Cerebellar nuclear complex (tissue), 1 donor: ENCODE data around the gene TCERG1L.
"Not testable (repeated sequence)": the region's sequence is repeated elsewhere in the genome, so short reads cannot be mapped to it uniquely, and the experiment has no call there.

ENCODE experiments used
- DNase-seq, 2 experiments: peaks; one replicate each; lab custom pipeline; 2025; lab: John Stamatoyannopoulos, UW

Gene TCERG1L

DNA sequence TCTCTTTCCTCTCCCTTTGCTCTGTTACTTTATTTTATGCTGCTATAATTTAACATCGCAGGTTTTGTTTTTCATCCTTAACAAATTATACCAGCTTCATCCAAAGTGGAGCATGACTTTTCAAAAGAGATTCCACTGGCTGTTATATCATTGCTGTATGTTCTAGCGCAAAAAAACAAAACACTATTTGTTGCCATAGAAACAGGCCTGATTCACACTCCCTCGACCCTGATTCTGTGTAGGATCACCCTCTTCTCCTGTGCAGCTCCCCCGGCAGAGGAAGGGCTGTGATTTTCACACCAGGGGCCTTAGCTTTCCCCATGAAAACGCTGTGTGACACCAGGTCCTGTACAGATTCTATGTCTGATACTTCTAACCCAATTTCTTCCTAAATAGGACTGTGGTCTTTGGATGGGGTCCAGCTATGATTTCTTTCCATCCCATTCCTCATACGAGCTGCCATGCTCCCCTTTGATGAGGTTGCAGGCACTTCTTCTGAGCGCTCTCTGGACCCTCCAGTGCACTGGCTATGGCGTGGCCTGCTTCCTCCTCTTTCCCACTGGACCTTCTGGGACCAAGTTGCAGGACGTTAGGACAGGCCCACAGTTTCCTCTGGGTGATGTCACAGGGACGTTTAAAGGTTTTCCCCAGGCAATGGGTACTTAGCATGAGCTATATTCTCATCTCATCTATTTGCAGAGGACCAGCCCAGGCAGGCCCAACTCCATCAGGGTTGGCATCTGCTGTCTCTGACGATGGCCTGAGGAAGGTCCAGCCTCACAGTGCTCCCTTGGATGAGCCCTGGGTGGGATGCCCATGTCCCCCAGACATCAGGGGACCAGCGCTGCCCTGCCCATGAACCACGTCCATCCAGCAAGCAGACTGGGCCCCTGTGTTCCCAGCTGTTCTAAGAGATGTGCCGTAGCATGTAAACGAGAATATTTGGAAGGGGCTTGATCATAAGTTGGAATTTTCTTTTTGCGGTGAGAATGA, 210.8 kb downstream of the TCERG1L start:
- DNase-seq: not testable (repeated sequence)

DNA sequence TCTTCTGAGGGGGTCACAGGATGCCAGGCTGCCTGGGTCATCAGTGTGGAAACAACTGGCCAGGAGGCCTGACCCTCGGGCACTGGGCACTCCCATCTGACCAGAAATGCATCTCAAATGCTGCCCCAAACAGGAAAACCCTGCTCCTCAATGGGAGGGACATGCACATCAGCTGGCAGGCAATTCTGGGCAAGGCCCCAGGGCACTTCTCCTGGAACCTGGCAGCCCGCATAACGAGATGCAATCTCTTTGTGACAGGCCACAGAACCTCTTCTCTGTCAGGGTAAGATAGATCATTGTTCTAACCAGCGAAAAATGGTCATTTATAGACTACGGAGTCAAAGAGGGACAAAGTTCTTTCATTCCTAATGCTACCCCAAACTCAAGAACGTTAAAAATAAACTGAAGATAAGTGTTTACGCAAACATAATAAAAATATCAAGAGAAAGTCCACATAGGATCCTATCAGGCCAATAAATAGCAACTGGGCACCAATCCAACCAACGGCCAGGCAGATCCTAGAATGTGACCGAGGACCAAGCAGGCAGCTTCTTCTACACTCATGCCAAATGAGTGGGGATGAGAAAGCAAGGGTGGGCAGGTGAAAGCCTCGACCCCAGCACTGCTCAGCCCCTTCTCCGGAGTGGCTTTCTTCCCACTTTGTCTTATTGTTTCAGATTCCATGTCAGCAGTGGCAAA, 212.3 kb downstream of the TCERG1L start:
- no peak for DNase-seq

DNA sequence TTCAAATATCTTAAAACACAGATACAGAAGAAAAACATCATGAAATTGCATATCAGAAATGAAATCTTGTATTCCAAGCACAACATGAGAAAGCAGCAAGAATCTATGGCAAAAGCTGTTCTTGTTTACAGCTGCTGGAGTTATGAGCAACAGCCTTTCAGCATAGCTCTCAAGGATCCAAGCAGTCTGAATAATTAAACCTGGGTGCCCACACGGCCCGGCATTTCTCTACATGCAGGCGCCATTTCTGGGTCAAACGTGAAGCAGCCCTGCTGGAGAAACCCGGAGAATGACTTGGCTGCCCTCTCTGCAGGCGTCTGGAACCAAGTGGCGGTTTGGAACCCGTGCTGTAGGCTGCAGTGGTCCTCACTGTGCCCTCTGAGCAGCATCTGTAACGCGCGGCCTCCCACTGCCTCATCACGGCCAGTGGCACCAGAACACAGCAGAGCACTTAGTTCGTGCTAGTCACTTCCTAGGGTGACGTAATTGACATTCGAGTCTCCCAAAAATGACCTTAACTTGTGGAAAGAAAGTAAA, 213.0 kb downstream of the TCERG1L start:
- no peak for DNase-seq

DNA sequence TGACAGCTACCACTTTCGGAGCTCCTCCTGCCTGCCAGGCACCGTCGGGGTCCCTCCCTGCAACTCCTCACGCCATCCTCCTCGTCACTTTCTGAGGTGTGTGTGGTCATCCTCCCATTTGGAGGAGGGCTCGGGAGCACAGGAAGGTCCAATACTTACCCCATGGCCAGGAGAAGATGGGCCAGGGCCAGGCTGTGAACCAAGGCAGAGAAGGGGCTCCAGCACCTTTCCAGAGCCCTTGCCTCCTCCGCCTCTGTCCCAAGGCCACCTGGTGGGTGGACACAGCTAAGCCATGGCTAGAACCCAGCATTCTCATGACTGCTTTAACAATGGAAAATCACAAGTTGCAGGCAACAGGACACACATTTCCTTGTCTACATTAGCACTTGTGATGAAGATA, 215.5 kb downstream of the TCERG1L start:
- no peak for DNase-seq

DNA sequence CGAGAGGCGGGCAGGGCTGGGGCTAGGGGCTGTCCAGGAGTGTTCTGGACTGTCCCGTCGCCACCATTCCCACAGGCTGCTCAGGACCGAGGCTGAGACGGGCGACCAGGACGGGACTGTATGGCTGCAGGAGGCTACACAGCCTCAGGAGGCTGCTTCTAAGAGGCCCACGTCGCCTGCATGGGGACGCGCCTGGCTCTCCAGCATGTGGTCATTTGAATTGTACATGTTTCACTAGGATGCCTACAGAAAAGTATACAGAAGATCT, 216.3 kb downstream of the TCERG1L start:
- DNase-seq: no peak

DNA sequence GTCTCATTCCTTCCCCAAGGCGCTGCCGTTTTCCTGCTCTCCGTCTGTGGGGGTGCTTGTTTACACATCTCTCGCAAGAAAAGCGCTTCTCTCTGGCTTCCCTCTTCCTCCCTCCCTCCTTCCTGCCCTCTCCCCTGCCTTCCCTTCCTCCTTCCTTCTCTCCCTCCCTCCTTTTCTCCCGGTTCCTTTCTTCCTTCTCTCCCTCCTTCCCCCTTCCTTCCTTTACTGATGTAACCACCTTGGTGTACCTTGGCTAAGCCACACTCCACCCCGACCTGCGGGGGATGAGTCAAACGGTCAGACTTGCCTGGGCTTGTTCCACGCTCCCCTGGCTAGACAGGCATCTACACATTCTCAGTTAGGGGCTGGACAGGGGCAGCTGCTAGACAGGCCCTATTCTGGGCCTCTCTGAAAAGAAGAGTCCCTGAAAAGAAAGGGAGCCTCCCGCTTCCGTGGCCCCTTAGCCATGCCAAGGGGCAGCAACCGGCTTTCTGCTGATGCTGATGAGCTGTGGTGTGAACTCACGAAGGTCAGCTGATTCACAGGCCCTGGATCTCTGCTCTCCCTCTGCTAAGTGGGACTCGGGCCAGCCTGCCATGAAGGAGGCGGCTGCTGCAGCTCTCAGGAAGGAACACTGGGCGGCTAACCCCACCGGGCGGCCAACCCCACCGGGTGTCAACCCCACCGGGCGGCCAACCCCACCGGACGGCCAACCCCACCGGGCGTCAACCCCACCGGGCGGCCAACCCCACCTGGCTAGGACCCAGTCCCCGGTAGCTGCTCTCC, 216.8 kb downstream of the TCERG1L start:
- no peak for DNase-seq

DNA sequence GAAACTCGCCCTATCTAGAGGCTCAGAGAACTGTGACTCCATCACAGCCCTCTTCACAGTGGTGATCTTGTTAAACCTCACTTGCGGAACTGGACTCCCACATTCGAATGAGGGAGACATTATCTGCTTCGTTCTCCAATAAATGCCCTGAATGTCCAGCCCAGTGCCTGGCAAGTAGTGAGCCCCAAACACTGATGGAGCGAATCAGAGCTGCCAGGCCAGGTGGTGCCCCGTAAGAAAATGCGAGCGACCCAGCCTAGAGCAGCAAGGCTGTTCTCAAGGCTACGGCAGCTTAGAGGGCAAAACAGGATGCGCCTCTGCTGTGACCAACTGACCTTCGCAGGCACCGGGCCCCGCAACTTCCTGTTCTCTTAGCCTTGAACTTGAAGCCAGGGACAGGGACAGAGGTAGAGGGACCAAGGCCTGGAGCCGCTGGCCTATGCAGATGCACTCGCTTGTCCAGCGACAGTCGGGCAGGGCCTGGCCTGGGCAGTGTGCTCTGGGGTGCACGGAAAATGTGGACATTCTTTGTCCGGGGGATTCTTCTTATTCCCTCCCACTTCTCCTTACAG, 217.6 kb downstream of the TCERG1L start:
- no peak for DNase-seq

DNA sequence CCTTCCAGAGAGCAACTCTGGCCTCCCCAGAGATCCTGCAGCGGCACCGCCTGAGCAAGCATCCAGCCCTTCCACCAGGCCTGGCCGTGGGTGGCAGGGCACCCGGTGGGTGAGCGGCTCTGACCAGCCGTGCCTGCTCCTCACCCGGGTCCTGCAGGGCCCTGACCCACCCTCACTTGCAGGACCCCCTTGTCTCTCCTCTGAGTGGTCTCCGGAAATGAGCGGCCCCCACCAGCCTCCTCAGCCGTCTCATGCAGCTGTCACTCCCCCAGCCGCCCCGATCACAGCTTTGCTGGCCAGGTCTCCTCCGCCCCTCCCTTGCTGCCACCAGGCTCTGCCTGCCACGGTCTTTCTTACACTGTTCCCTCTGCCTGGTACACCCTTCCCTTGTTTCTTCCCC, 218.2 kb downstream of the TCERG1L start:
- DNase-seq: no peak

DNA sequence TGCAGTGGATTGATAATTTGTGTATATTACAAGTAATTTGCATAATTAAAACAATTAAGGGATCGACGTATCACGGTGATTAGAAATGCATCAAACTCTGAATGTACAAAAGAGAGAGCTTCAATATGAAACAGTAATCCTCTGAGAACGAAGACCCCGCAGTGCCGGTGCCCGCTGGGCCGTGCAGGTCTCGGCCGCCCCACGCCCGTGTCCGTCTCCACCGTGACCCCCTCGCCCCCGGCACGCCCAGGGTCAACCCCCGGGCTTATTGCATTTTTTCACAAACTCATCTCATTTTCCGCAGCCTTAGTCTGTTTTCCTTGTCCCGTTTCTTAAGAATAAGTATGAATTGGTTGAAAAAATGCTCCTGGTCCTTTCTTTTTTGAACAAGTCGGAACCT, 218.6 kb downstream of the TCERG1L start:
- no peak for DNase-seq

DNA sequence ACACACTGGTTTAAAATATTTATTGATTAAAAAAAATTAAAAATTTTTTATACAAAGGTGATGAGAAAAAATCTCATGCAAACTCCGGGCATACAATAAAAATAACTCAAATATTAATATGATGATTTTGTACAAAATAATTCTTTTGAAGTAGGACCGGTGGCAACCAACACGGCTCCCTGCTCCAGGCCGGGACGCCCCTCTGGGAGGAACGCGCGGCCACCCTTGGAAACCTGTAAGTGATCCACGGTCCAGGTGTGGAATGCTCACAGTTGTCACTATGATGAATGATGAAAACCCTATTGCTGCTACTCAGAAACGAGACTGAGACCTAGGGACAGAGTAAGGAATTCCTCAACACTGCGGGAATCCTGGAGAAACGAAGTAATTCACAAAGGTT, 219.1 kb downstream of the TCERG1L start:
- no peak for DNase-seq

DNA sequence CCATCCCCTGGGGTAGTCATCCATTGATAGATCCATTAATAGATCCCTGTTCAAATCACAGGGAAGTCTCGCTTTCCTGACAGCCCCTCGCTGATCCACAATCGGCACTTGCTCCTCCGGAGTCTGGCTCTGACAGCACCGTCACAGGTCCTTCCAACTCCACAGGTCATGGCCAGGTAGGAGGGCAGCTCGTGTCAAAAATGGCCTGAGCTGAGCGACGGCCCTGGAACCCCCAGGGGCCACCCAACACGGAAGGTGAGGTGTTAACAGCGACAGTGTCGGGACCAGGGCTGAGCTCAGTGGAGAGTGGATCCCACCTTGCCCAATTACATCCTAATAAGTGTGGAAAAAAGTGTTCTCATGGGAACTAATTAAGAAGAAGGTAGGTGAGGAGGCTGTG, 219.8 kb downstream of the TCERG1L start:
- no peak for DNase-seq

DNA sequence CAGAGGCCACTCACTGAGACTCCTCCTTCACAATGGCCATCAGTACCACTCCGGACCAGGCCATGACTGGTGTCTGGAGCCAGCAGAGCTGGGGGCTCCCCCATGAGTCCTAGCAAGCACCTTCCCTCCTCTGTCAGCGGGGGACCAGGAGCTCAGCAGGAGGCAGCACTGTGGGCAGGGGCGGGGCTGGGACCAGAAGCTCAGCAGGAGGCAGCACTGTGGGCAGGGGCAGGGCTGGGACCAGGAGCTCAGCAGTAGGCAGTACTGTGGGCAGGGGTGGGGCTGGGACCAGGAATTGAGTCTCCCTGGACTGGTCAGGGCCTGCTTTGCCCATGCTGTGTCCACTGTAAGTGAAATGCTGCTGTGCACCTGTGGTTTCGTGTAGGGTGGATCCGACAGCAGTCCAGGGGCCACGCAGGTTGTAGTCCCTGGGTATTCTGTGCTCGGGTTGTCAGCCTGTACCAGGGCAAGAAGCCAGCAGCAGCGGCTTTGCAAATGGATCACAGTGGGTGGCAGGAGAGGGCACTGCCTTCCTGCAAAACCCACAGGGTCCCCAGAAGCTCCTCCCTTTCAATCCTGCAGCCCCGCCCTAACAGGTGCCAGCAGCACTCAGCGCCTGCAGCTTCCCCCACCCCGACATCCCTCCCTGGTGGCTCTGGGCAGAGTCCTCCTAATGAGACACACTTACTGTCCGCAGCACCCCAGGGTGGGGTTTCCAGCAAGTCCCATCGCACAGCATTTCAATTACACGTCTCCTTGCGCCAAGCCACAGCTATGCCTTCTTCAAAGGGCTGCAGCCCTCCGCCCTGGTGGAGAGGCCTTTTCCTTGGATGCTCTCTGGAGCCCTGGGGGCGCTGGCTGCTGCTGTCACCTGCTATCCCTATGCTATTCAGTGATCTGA, 220.5 kb downstream of the TCERG1L start:
- DNase-seq: no peak

DNA sequence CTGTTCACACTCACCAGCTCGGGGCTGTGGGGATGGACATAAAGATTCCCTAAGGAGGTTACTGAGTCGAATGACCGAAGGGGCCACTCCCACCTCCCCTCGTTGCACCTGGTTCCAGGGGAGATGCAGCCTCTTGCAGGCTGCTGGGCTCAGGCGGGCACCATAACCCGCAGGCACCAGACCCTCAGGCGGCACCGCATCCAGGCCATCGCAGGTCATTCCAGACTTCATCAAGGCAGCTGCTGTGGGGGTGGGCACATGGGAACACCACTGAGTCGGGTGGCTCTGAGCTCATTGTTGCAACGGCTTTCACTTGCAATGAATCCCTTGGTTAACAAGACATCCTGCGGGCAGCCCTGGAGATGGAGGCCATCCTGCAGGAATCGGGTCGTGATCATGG, 221.7 kb downstream of the TCERG1L start:
- no peak for DNase-seq

DNA sequence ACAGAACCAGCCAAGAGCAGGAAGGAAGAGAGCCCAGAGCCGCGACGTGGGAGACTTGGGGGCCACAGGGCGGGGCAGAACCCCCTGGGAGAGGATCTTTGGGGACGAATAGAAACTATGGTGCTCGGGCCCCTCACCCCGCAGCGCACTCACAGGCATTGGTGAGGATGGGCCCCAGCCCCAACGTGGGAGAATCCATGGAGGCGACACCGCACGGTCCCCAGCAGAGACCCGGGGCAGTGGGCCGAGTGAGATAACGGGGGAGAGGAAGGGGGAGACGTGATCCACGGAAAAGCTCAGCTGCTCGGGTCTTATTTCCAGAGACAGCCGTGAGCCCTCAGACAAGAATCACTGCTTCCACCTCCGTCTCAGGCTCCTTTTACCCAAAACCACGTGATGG, 222.4 kb downstream of the TCERG1L start:
- no peak for DNase-seq

DNA sequence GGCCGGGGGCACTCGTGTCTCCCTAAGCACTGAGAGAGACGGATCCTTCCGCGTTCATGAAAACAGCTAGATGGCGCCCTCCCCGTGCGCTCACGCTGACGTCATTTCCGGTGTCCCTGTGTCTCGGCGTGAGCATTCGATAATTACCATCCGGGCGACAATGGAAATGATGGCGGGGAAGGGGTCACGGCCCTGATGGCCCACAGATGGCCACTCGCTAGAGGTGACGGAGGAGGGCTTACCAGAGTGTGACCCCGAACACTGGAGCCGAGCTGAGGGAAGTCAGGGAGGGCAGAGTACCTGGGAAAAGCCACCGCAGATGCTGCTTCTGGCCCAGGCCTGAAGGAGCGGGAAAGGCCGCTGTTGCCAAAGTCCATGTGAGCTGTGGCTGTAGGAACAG, 222.9 kb downstream of the TCERG1L start:
- DNase-seq: no peak

DNA sequence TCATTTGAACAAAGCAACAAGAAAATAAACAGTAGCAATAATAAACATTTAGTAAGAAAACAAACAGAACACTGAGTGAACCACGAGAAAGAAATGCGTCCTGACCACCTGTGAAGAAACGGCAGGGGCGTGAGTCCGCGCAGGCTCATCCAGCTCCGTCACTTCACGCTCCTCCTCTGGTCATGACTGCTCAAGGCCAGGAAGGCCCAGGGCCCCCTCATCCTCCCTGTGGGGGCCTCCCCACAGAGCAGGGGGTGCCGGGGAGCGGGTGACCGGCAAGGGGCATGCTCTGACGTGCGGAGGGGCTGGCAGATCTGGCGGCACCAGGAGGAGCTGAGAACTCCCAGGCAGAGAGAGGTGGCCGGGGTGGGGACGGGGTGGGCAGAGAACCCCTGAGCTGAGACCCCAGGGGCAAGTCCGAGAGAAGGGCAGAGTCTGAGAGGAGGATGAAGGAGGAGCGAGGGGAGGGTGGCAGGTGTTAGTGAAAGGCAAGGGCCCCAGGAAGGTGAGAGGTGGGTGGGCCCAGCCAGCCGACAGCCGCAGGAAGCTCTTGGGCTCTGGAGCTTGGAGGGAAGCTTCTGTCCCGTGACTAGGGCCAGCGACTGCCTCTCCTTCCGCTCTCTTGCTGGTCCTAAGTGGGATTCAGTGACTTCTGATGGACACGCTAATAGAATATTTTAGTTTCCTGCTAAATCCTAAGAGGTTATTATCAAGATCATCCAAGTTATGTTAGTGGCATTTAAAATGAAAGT, 223.9 kb downstream of the TCERG1L start:
- no peak for DNase-seq

DNA sequence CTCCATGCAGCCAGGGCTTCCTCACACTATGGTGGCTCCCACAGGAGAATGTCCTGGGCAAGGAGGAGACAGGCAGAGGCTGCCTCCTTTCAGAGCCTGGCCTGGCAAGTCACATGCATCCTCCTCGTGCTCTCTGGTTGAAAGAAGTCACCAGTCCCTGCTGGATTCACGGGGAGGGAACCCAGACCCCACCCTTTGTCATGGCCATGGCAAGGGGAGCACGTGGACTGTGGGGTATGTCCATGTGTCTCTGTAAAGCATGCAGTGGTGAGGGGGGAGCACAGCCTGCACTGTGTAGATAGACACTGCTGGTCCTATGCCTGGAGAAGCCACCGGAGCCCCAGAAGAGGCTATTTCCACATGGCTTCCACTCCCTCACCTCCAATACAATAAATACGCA, 225.0 kb downstream of the TCERG1L start:
- no peak for DNase-seq

DNA sequence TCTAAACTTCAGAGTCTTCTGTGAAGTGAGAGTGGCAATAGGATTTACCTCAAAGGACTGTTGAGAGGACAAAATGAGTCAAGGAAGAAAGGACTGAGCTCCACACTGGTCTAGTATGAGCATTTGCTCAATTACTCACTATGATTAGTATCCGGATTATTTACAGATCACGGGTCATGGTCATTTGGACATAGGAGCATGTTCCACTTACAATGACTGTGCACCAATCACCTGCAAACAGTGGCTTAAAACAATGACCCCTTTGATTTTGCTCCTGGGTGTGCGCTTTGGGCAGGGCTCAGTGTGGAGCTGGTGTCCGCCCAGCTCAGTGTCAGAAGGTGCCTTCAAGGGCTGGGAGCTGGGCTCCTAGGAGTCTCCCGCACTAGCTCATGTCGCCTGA, 225.4 kb downstream of the TCERG1L start:
- DNase-seq: no peak

DNA sequence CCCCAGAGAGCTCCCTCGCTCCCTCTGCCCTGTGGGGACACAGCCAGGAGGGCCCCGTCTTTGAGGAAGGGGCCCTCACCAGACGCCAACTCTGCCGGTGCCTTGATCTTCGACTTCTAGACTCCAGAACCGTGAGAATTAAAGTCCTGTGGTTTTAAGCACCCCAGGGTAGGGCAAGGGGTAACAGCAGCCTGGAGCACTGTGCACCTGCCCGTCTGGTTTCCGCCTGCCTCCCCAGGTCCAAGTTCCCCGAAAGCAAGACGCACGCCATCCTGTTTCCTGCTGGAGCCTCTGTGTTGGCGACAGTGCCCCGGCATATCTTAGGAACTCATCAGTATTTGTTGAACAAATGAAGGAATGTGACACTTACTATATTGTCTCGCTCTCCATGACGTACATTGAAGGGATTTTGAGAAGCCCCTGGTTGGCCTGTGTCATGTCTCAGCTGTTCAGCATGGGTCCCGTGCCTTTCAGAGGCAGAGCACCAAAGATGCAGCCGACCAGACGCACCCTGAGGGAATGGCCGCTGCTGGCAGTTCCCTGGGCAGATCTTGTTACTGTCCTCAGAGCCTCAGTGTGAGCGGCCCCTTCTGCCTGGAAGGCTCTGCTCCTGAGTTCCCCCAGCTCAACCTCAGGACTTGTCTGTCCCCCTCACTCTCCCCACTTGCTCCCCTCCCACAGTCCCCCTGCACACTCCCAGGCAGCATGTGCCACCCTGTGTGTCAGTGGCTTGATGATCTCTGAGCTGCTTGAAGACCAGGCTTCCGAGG, 226.2 kb downstream of the TCERG1L start:
- no peak for DNase-seq

DNA sequence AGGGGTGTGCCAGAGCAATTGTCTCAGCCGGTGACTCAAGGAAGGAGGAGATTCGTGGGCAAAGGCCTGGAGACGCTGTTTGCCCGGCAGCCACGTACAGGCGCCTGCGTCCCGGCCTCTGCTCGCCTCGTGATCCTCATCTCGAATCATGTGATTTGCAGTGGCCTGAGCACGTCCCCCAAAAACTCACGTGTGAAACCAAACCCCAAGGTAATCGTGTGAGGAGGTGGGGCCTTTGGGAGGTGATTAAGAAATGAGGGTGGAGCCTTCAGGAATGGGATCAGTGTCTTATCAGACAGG, 226.8 kb downstream of the TCERG1L start:
- DNase-seq: no peak
